ENCODE data around the gene ALDH3B2.
A peak's percentile ranks its signal among the peaks of the same experiment; 100 is the strongest.
"Not testable (repeated sequence)": the region's sequence is repeated elsewhere in the genome, so short reads cannot be mapped to it uniquely, and the experiment has no call there.

ALDH3B2 gene

DNA sequence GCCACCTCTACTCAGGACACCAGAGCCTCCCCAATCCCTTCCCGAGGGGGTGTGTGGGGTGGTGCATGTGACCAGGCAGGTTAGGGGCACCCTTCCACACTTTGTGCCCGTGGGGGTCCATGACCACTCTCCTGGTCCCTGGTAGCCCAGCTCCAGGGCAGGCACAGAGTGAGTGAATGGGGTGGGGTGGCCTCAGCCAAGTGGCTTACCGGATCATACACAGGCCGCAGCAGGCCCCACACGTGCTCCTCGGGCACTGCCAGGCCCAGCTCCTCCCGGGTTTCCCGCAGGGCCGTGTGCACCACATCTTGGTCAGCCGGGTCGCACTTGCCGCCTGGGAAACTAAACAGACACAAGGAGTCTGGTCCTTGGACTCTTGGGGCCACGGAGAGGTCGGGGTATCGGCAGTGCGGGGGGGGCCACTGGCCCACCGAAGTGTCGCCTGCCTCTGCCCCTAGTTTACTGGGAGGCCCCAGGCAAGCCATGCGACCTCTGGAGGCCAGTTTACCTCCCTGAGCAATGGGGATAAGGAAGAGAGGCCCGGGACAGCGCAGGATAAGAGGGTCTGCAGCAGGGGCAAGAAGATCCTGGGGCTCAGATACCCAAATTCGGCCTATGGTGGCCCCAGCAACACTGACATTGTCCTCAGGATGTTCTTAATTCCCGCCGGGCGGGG, 45.6 kb downstream of the ALDH3B2 start:
- DNase-seq = no peak

DNA sequence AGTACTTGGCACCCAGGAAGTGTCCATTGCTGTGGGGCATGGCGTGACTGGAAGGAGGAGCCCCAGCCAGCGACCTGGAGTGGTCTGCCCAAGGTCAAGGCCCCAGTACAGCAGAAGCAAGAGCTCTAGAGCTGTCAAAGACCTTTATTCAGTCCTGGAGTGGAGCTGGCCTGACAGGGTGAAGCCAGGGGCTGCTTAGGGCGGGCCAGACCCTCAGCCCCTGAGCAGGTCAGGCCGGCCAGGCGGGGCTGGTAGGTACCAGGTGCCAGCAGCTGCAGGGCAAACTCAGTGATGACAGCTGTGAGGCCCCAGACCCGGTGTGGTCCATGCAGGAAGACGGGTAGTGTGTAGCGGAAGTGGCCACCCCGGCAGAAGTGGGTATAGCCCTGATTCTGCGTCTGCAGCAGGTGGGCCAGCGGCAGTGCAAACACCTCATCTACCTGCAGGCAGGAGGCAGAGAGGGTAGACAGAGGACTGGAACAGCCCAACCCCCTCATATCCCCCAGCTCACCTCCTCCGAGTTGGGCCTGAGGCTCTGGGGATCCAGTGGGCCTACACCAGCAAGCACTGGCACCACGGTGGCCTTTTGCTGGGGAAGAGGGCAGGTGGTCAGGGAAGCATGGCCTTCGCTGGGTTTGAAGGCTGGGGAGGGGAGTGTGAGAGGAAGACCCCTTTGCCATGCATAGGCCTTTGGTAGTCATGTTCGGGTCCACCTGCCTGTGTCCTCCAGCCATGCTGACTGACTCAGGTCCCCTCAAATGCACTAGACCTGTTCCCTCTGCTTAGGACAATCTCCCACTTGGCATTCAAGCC, 46.4 kb downstream of the ALDH3B2 start:
- DNase-seq = no peak

DNA sequence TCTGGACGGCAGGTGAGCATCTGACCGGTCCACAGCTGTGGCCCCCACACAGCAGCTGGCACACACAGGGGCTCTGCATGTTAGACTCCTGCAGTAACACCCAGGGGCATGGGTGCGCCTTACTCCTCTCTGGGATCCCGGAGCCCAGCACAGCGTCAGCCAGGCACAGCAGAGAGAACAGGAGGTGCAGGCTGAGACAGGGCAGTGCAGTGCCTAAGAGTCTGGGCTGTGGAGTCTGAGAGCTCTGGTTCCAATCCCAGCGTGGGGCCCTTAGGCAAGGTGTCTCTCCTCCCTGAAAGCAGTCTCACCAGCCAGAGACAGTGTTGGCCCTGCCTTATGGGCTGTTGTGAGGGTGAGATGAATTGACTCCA, 47.0 kb downstream of the ALDH3B2 start:
- no peak for DNase-seq

DNA sequence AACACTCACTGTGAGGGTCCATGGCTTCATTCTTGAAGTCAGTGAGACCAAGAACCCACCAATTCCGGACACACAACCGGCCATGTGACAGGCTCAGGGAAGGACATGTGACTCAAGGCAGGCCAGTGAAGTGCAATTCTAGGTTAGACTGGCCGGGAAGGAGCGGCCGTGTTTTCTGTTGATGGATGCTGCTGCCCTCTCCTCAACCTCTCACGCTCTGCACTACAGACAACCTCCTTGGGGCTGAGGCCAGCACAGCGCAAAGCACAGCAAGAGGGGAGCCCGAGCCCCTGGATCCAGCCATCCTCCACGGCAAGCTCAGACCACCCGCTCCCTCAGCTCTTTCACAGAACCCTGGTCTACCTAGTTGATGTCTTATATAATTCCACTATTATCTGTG, 47.5 kb downstream of the ALDH3B2 start:
- no peak for DNase-seq

DNA sequence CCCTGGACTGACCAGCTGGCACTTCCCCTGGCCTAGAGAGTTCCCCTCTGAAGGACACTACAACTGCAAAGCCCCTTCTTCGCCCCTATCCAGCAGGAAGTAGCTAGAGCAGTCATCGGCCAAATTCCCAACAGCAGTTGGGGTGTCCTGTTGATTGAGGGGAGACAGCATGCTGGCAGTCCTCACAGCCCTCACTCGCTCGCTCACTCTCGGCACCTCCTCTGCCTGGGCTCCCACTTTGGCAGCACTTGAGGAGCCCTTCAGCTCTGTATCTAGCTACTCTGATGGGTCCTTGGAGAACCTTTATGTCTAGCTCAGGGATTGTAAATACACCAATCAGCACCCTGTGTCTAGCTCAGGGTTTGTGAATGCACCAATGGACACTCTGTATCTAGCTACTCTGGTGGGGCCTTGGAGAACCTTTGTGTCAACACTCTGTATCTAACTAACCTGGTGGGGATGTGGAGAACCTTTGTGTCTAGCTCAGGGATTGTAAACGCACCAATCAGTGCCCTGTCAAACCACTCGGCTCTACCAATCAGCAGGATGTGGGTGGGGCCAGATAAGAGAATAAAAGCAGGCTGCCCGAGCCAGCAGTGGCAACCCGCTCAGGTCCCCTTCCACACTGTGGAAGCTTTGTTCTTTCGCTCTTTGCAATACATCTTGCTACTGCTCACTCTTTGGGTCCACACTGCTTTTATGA, 48.1 kb downstream of the ALDH3B2 start:
- not testable (repeated sequence) for DNase-seq

DNA sequence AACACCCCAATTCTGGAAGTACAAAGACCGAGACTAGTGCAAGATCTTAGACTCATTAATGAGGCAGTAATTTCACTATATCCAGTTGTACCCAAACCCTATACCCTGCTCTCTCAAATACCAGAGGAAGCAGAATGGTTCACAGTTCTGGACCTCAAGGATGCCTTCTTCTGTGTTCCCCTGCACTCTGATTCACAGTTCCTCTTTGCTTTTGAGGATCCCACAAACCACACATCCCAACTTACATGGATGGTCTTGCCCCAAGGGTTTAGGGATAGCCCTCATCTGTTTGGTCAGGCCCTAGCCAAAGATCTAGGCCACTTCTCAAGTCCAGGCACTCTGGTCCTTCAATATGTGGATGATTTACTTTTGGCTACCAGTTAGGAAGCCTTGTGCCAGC, 50.6 kb downstream of the ALDH3B2 start:
- DNase-seq = not testable (repeated sequence)

DNA sequence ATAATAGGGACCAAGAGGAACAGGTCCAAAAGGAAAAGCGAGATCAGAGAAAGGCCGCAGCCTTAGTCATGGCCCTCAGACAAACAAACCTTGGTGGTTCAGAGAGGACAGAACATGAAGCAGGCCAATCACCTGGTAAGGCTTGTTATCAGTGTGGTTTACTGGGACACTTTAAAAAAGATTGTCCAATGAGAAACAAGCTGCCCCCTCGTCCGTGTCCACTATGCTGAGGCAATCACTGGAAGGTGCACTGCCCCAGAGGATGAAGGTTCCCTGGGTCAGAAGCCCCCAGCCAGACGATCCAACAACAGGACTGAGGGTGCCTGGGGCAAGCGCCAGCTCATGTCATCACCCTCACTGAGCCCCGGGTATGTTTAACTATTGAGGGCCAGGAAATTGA, 51.5 kb downstream of the ALDH3B2 start:
- not testable (repeated sequence) for DNase-seq

DNA sequence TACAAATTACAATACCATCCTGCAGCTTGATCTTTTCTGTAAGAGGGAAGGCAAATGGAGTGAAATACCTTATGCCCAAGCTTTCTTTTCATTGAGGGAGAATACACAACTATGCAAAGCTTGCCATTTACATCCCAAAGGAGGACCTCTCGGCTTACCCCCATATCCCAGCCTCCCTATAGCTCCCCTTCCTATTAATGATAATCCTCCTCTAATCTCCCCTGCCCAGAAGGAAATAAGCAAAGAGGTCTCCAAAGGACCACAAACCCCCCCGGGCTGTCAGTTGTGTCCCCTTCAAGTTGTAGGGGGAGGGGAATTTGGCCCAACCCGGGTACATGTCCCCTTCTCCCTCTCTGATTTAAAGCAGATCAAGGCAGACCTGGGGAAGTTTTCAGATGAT, 52.5 kb downstream of the ALDH3B2 start:
- not testable (repeated sequence) for DNase-seq

DNA sequence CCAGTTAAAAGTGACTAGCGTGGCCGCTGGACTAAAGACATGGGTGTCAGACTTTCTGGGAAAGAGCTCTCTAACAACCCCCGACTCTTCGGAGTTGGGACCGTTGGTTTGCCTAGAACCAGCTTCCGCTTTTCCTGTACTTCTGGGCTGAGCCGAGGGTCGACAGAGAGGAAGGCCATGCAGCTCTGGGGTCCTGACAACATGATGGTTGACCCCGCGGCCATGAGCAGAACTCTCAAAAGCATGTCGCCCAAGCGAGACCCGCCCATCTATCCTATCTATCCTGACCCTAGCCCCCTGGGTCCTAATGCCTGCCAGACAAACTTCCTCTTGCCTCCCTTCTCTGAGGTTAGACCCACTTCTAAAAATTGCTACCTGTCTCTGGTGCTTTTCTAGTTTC, 53.8 kb downstream of the ALDH3B2 start:
- DNase-seq = not testable (repeated sequence)

DNA sequence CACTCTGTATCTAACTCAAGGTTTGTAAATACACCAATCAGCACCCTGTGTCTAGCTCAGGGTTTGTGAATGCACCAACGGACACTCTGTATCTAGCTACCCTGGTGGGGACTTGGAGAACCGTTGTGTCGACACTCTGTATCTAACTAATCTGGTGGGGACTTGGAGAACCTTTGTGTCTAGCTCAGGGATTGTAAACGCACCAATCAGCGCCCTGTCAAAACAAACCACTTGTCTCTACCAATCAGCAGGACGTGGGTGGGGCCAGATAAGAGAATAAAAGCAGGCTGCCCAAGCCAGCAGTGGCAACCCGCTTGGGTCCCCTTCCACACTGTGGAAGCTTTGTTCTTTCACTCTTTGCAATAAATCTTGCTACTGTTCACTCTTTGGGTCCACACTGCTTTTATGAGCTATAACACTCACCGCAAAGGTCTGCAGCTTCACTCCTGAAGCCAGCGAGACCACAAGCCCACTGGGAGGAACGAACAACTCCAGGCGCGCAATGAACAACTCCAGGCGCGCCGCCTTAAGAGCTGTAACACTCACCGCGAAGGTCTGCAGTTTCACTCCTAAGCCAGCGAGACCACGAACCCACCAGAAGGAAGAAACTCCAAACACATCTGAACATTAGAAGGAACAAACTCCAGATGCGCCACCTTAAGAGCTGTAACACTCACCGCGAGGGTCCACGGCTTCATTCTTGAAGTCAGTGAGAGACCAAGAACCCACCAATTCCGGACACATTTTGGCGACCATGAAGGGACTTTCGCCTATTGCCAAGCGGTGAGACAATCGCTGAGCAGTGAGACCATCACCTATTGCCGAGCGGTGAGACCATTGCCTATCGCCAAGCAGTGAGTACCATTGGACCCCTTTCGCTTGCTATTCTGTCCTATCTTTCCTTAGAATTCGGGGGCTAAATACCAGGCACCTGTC, 54.5 kb downstream of the ALDH3B2 start:
- not testable (repeated sequence) for DNase-seq

DNA sequence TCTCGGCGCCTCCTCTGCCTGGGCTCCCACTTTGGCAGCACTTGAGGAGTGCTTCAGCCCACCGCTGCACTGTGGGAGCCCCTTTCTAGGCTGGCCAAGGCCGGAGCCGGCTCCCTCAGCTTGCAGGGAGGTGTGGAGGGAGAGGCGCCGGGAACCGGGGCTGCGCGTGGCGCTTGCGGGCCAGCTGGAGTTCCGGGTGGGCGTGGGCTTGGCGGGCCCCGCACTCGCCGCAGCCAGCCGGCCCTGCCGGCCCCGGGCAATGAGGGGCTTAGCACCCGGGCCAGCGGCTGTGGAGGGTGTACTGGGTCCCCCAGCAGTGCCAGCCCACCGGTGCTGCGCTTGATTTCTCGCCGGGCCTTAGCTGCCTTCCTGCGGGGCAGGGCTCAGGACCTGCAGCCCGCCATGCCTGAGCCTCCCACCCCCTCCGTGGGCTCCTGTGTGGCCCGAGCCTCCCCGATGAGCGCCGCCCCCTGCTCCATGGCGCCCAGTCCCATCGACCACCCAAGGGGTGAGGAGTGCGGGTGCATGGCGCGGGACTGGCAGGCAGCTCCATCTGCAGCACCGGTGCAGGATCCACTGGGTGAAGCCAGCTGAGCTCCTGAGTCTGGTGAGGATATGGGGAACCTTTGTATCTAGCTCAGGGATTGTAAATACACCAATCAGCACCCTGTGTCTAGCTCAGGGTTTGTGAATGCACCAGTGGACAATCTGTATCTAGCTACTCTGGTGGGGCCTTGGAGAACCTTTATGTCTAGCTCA, 55.3 kb downstream of the ALDH3B2 start:
- DNase-seq = not testable (repeated sequence)

DNA sequence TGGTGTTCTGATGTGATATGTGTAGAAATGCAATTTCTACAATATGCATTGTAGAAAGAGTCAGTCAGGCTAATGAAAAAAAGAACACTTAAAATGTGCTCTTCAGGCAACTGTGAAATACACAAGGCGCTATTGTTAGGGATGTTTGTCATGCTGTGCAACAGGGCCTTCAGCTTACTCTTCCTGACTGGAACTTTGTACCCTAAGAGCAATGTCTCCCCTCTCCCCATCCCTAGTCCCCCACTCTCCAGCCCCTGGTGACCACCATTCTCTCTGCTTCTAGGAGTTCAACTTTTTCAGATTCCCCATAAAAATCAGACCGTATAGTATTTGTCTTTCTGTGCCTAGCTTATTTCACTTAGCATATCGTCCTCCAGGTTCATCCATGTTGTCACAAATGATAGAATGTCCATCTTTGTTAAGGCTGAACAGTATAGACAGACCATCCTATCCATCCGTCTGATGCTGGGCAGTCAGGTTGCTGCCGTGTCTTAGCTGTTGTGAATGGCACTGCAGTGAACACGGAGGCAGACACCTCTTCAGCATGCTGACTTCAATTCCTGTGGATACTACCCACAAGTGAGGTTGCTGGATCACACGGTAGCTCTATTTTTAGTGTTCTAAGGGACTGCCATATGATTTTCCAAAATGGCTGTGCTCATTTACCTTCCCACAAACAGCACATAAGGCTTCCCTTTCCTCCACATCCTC, 57.0 kb downstream of the ALDH3B2 start:
- no peak for DNase-seq

DNA sequence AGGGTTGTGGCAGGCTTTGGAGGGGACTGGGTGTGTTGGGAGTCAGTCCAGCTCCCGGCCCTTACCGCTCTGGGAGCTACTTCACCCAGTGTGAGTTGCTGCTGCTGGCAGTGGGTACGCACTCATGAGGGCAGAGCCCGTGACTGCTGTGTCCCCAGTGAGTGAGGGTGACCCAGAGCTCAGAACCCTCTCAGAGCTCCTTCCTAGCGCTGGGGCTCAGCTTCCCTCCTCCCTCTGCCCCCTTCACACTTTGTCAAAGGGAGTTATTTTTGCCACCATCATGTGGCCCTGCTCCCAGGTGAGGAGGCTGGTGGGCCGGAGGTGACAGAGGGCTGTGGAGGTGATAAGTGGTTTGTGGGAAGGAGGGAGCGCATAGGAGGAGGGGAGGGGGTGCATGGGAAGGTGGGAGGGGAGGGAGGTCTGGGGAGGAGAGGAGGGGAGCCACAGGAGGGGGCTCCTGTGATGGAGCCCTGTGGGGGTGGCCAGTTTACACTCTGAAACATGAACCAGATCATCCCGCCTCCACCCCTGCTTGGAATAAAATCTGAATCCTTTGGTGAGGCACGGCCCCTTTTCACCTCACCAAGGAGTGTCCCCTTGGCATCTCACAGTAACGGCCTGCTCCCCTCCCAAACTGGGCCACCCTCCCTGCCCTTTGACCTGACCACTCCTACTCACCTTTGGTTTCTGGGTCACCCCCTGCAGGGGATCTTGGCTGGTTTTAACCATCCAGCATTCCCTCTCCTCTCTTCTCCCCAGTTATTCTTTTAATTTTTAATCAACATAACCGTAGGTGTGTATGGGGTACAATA, 57.8 kb downstream of the ALDH3B2 start:
- DNase-seq = no peak

DNA sequence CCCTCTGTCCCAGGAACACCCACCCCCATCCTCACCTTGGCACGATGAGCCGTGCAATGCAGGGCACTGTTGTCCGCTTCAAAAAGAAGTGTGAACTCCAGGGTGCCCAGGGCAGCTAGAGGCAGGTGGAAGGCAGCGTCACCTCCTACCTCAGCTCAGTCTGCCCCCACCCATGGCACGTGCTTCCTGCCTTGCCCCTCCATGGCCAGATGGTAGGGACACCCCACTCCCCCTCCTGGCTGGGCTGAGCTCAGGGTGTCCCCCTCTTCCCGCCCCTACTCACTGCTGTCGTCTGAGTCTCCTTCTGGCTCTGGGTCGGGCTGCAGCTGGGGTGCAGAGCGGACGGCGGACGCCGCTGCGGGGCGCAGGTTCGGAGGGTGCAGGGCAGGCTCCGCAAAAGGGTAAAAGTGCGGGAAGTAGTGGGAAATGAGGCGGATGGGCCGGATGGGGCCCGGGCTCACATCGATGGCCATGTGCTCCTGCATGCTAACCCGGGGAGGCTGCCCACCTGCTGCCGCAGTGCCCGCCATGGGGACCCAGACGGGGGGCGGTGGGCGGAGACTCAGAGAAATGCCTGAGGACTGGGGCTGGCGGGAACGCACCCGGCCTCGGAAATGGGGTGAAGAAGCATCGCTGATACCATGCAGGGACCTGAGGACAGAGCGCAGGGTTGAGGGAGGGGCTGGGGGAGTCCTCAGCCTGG, 58.5 kb downstream of the ALDH3B2 start:
- no peak for DNase-seq

DNA sequence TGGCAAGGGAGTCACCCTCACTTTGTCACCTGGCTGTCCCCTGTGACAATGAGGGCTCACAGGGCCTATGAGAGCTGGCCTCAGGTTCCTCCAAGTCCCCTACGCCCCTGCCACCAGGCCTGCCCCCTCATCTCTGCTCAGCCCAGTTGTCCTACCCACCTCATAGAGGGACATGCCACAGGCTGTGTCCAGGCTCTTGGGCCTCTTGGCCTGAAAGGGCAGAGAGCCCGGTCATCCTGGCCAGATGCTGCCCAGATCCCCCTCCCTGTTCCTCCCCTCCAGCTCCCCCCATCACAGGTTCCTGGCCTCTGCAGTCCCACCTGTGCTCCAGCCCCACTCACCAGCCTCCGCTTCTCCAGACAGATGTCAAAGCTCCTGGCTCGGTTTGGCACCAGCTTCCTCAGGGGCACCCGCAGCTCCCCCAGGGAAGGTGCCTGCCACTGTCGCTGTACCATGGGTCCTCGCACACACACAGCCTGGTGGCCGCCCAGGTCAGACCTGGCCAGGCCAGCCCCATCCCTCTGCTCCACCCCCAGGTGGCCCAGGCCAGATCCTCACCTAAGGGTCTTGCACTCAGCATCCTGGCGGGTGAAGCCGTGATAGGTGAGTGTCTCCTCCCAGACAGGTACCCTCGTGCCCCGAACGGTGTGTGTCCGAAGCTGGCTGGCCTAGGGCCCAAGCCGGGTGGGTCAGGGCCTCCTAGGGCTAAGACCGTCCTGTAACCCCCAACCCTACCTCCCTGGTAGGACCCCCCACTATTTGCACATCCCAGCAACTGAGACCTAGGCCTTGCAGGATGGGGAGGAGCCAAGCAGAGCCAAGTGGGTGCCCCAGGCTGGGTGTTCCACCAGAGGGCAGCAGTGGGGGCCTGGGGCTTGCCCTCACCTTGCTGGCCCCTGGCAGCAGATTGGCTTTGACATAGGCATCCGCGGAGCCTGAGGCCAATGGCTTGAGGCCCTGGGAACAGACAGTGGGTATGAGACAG, 59.4 kb downstream of the ALDH3B2 start:
- peak; percentile 13 for DNase-seq

DNA sequence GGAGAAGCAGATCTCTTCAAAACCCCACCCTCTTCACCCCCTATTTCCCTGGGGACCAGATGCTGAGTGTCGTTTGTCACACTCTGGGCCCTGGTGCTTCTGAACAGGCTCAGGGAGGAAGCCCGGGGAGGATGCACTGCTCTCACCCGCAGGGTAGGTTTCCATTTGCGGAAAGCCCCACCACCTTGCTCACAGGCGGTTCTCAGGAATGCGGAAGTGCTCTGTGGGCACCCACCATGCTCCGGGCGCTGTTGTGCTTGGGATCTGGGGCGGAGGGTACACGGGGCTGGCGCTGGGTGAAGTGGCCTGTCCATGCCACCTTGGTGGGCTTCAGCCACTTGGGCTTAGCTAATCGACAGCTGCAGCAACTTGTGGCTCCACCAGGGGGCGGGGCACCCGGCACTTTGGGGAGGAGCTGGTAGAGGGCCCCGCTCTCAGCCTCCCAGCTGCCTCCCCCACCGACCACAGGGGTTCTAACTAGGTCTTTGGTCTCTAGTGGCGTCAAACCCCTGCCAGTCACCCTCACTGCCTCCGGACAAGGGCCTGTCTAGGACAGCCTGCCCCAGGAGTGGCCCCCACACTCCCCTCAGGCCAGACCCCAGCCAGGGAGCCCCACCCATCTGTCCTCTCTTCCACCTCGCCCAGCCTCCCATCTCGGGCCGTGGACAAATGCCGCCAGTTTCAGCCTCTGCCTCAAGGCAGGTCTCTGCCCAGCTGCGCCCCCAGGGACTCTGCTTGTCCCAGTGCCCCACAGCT, 60.3 kb downstream of the ALDH3B2 start:
- peak; percentile 45 for DNase-seq

DNA sequence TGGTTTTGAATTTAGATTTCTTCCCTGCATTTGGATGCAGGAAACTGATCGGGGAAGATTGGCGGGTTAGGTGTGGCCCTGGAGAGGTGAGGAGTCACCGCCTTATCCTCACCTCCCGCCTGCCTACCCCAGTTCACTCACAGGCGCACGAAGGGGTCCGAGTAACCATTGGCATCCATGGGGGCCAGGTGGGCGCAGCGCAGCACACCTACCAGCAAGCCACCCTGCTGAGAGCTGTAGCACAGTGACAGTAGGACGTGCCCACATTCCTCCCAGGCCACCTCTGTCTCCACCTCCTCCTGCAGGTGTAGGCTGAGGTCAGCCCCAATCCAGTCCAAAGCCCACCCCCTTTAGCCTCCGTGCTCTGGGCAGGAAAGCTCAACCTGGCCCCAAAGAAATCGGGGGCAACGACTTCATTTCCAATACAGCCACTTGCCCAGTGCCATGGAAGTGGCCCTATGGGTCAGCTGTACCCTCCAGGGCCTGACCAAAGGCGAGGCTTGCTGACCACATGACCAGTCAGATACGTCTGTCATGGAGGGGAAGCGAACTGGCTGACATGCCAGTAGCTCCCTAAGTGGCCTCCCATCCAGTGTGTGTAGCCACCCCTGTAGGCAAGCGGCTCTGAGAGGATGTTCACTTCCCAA, 61.0 kb downstream of the ALDH3B2 start:
- DNase-seq = no peak
